Immature natural killer cell (primary cell): ENCODE data around the gene TGFBR3. TPM values are rescaled to one million over a fixed set of nuclear protein-coding genes. Genes with fewer than 3 reads are reported as not detected.

Experiments used
- DNase-seq, 3 donors: peaks; one replicate each; pipeline ENCODE4 v3.0.0; 2022; ENCODE audit warnings: mixed read lengths in 1 of 3
- H3K27ac Mint-ChIP-seq, 6 donors: one replicate each; pipeline ENCODE4 v1.8.0; 2020; ENCODE audit warnings: mixed read lengths in 6 of 6, mild to moderate bottlenecking in 5 of 6, inconsistent platforms in 4 of 6, moderate library complexity in 3 of 6
- H3K27me3 Mint-ChIP-seq, 3 donors: one replicate each; pipeline ENCODE4 v1.8.0; 2020 to 2021; ENCODE audit warnings: low read depth in 3 of 3, mild to moderate bottlenecking in 3 of 3, mixed read lengths in 3 of 3, moderate library complexity in 3 of 3, inconsistent platforms in 1 of 3
- H3K36me3 Mint-ChIP-seq, 3 donors: one replicate each; pipeline ENCODE4 v1.8.0; 2020; ENCODE audit warnings: mixed read lengths in 3 of 3, inconsistent platforms in 2 of 3, mild to moderate bottlenecking in 2 of 3
- H3K4me1 Mint-ChIP-seq, 2 donors: one replicate each; pipeline ENCODE4 v1.8.0; 2020; ENCODE audit warnings: inconsistent platforms in 2 of 2, mild to moderate bottlenecking in 2 of 2, mixed read lengths in 2 of 2, moderate library complexity in 1 of 2
- H3K4me3 Mint-ChIP-seq, 5 donors: one replicate each; pipeline ENCODE4 v1.8.0; 2020; ENCODE audit warnings: mild to moderate bottlenecking in 5 of 5, mixed read lengths in 5 of 5, inconsistent platforms in 3 of 5, moderate library complexity in 3 of 5
- H3K9me3 Mint-ChIP-seq, 6 donors: one replicate each; pipeline ENCODE4 v1.8.0; 2020; ENCODE audit warnings: mild to moderate bottlenecking in 6 of 6, mixed read lengths in 6 of 6, inconsistent platforms in 4 of 6, moderate library complexity in 3 of 6
- polyA plus RNA-seq, 3 donors: library from polyadenylated mRNA; unstranded; fragments of 300-500 nt; fragmentation: Illumina TruSeq; gene quantifications; one replicate each; pipeline ENCODE4 v1.2.3, GENCODE V29; 2021

TGFBR3 gene
- polyA plus RNA-seq, 3 donors from 2014 or later = 141 to 245 (median 183) TPM

DNA sequence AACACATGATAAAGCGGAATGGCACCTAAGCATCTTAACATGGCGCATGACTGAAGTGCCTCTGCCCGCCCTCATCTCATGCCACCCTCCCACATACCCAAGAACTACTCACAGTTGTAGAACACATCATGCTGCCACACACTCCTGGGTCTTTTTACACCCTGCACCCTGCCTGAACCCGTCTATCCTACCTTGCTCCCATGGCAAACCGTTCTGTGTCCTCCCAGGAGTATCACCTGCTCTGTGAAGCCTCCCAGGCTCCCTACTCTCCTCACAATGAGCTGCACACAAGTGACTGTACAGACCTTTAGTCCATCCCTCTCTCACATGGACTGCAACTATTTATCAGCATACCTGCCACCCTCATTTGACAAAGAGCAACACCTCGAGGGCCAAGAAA, 144.0 kb downstream of the TGFBR3 start:
- Mint-ChIP-seq H3K4me3 (peak overlapping the region in 1 of 5 donors; percentile 44), H3K27me3 (peaks cover 2 to 55% (median 41%) of the 10 kb centered on the region in 3 donors), H3K4me1 (peaks cover 85 to 92% of the 10 kb centered on the region in 2 donors), H3K36me3 (peaks cover 45 to 76% (median 53%) of the 10 kb centered on the region in 3 donors), H3K9me3 (no peaks in the 10 kb centered on the region), H3K27ac (peak overlapping the region; percentile 12 to 94 (median 82))
- no peak for DNase-seq

DNA sequence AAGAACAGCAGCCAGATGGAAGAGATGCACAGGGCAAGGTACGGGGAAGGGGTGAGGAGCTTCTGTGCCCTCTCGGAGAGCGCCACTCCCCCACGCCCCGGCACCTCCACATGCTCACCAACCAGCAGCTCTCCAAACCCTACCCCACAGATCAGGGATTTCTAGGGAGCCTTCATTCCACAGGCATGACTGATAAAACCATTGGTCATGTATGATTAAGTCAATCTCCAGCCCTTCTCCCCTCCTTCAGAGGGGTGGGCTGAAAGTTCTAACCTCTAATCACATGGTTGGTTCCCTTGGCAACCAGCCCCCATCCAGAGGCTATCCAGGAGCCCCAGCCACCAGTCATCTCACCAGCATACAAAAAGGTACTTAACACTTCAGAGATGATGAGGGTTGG, 144.7 kb downstream of the TGFBR3 start:
- peaks cover 39 to 73% (median 49%) of the 10 kb centered on the region in 3 donors for H3K36me3 Mint-ChIP-seq

DNA sequence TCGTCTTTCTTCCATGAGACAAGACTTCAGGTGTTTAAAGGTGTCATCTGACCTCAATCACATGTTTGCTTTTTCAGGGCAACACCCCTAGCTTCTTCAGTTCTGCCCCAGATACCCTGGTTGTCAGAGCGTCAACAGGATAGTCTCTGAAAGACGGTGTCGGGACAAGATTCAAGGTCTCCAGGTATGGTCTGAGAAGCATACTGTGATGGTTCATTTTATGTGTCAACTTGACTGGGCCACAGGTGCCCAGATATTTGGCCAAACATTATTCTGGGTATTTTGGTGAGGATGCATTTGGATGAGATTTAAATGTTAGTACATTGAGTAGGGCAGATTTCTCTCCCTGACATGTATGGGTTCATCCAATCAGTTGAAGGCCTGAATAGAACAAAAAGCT, 148.3 kb downstream of the TGFBR3 start:
- peaks cover 82 to 90% of the 10 kb centered on the region in 2 donors for H3K4me1 Mint-ChIP-seq
- peaks cover 36 to 72% (median 40%) of the 10 kb centered on the region in 3 donors for H3K36me3 Mint-ChIP-seq
- H3K9me3 Mint-ChIP-seq = no peaks in the 10 kb centered on the region
- H3K27ac Mint-ChIP-seq = peak overlapping the region; percentile 47 to 88 (median 70)
- peaks cover 2 to 64% (median 47%) of the 10 kb centered on the region in 3 donors for H3K27me3 Mint-ChIP-seq
- DNase-seq = no peak
- no peak overlapping the region for H3K4me3 Mint-ChIP-seq

More for the DNA sequence above, 144.7 kb downstream of the TGFBR3 start:
- DNase-seq = no peak
- peaks cover 85 to 92% of the 10 kb centered on the region in 2 donors for H3K4me1 Mint-ChIP-seq
- H3K27me3 Mint-ChIP-seq = peaks cover 2 to 55% (median 44%) of the 10 kb centered on the region in 3 donors
- H3K4me3 Mint-ChIP-seq = peak overlapping the region in 1 of 5 donors; percentile 18
- no peaks in the 10 kb centered on the region for H3K9me3 Mint-ChIP-seq
- H3K27ac Mint-ChIP-seq = peak overlapping the region; percentile 68 to 94 (median 73)

DNA sequence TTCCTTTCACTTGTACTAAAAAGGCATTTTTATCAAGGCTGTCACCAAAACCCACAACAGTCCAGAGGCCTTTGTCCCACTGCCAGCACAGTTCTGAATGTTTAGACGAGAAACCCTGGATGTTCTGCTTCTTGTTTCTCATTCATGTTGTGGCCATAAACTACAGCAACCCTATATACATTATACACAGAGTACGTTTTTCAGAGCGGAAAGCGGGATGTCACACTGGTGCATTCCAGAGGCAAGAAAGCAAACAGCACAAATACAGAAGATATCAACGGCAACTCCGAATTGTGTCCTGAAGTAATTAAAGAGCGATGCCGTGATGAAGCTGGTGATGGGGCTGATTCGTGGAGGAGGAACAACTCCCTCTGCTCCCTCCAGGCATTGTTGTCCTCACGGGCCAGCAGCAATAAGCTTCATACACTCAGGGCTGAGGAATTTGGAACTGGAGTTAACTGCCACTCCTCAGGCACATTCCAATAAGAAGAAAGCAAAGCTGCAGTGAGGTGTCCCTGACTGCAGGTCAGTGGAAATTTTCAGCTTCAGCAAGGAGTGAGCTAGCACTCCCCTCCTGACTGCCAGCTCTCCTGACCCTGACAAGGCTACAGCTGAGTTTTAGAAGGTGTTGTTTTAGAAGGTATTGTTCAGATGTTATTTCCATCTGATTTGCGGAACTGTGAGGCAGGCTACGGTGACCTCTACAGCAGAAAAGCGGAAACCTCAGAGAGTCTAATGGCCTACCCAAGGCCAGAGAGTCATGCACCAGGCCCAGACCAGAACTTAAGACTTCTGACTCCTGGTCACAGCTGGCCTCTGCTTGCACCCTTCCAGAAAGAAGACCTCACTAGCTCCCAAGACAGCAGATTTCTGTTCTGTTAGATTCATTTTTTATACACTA, 149.0 kb downstream of the TGFBR3 start:
- Mint-ChIP-seq H3K36me3 (peaks cover 29 to 72% (median 34%) of the 10 kb centered on the region in 3 donors), H3K9me3 (no peaks in the 10 kb centered on the region), H3K27ac (peak overlapping the region; percentile 62 to 88 (median 76)), H3K4me3 (peak overlapping the region in 1 of 5 donors; percentile 14), H3K4me1 (peaks cover 82 to 90% of the 10 kb centered on the region in 2 donors), H3K27me3 (peaks cover 2 to 68% (median 50%) of the 10 kb centered on the region in 3 donors)
- no peak for DNase-seq

DNA sequence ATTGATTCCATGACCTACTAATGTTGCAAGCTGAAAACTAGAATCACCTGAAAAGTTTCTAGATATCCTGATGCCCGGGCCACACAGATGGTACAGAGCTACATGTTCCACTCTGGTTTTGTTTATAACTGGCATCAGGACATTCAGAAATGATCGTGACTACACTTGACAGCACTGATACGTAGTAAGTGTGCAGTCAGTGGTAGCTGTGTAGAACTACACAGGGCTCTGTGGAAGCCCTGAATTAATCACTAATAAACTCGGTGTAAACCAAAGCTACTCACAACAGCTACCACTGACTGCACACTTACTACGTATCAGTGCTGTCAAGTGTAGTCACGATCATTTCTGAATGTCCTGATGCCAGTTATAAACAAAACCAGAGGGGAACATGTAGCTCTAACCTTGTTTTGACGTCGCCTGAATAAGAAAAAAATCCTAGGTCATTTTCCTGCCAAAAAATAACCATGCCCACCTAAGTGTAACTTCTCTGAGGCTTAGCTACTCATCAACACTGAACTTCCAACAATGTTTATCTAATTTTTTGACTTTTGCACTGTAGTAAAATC, 149.7 kb downstream of the TGFBR3 start:
- no peak for DNase-seq
- Mint-ChIP-seq H3K27ac (peak overlapping the region in 5 of 6 donors; percentile 62 to 88 (median 78)), H3K4me1 (peaks cover 82 to 90% of the 10 kb centered on the region in 2 donors), H3K27me3 (peaks cover 4 to 67% (median 48%) of the 10 kb centered on the region in 3 donors), H3K36me3 (peaks cover 24 to 70% (median 33%) of the 10 kb centered on the region in 3 donors), H3K4me3 (peak overlapping the region in 1 of 5 donors; percentile 14), H3K9me3 (no peaks in the 10 kb centered on the region)

DNA sequence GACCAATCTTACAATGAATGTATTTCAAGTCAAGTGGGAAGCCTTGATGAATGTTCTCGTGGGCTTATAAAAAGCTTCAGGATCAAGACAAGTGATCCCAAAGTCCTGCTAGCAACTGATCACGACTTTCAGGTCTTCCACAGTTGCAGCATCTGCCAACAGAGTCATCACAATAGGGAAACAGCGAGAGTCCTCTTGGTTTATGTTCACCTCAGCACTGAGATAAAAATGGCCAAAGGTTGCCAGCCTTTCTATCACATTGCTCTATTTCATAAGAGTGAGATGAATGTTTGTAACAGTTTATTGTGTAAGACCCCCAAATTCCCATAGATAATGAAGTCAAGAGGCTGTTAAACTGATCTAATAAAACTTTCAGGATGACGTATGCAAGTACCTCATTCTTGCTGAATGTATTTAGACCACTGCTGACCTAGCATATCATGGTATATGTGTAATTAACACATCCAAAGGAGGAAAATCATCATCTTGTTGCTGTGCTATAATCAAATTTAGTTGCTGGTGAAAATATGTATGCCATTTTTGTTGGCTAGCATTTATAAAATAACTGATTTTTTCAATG, 150.6 kb downstream of the TGFBR3 start:
- DNase-seq = no peak
- Mint-ChIP-seq H3K36me3 (peaks cover 24 to 72% (median 28%) of the 10 kb centered on the region in 3 donors), H3K4me1 (peaks cover 82 to 90% of the 10 kb centered on the region in 2 donors), H3K9me3 (no peaks in the 10 kb centered on the region), H3K27me3 (peaks cover 4 to 65% (median 52%) of the 10 kb centered on the region in 3 donors), H3K27ac (peak overlapping the region; percentile 20 to 96 (median 76)), H3K4me3 (peak overlapping the region in 1 of 5 donors; percentile 70)

DNA sequence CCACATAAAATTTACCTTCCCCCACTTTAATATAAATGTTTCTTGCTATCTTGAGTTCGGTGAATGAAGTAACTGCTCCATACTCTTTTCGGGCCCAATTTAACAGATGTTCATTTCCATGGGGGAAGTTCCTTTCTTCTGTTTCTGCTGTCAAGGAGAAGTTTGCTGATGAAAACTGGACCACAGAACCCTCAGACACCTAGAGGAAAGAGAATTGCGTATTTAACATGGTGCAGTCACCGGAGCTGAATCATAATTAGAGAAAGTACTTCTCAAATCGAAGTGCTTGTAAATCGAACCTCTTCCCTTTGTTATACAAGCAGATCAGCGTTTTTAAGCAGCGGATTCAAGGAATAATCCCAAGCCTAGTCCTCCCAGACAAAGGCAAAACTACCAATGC, 151.2 kb downstream of the TGFBR3 start:
- H3K4me1 Mint-ChIP-seq = peaks cover 86 to 93% of the 10 kb centered on the region in 2 donors
- H3K36me3 Mint-ChIP-seq = peaks cover 26 to 78% (median 30%) of the 10 kb centered on the region in 3 donors
- peak overlapping the region; percentile 72 to 96 (median 78) for H3K27ac Mint-ChIP-seq
- H3K27me3 Mint-ChIP-seq = peaks cover 4 to 69% (median 58%) of the 10 kb centered on the region in 3 donors
- peak overlapping the region in 1 of 5 donors; percentile 70 for H3K4me3 Mint-ChIP-seq
- DNase-seq = peak in 1 of 3 donors; percentile 36
- H3K9me3 Mint-ChIP-seq = no peaks in the 10 kb centered on the region

DNA sequence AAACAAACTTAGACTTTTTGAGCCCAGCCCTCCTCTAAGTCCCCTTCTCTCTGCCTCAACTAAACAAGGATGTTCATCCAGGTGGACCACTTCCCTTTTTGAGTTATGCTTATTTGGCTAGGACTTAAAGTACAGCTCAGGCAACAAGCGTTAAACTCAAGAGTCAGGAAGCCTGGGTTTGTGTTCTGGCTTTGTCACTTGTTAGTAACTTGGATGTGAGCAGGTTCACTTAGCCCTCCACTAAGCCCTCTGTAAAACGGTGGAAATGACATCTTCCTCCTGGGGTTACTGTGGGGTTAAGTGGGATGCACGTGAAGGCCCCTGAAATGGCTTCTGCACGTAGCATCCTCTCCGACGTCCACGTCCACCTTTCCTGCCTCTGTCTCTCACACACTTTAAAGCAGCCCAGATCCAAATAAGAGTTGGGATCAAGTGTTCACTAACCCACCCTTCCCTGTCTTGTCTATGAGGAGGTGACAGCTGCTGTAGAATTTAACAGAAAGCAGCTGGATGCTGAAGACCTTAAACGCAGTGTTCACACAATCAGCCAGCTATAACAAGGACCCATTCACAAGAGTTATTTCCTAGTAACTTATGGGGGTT, 152.7 kb downstream of the TGFBR3 start:
- peaks cover 26 to 77% (median 33%) of the 10 kb centered on the region in 3 donors for H3K36me3 Mint-ChIP-seq
- peaks cover 8 to 66% (median 62%) of the 10 kb centered on the region in 3 donors for H3K27me3 Mint-ChIP-seq
- peak overlapping the region in 2 of 5 donors; percentile 21 to 67 for H3K4me3 Mint-ChIP-seq
- no peaks in the 10 kb centered on the region for H3K9me3 Mint-ChIP-seq
- H3K27ac Mint-ChIP-seq = peak overlapping the region; percentile 84 to 91 (median 89)
- DNase-seq = no peak
- H3K4me1 Mint-ChIP-seq = peaks cover 88 to 95% of the 10 kb centered on the region in 2 donors

DNA sequence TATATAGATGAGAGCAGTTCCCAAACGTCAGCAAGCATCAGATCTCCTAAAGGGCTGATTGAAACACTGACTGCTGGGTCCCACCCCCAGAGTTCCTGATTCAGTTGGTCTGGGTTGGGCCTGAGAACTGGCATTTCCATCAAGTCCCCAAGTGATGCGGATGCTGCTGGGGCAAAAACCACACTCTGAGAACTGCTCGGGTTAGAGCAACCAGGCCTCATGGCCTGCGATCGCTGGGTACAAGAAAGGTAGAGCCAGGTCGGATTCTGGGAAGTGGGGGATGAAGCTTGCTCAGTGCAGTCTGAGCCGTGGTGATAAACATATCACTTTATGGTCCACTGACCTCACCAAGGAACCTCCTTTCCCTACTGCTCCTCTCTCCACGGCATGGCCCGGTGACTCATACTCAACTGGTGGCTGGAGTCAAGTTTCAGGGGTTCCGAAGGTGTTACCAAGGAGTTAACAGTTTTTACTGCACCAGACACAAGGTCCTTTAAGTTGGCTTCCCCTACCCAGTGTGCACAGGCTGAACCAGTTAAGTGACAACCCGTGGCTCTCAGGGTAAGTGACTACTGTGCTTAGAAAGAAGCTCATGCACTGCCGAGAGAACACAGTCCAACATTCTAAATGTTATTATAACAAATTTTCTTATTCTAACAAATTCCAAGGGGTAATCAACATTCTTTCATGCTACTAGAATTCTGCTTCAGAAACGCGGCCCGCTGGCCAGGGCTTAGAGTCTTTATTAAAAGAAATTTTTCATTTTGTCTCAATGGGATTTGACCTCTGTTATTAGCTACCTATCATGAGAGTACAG, 153.5 kb downstream of the TGFBR3 start:
- Mint-ChIP-seq H3K4me3 (peak overlapping the region; percentile 18 to 72 (median 51)), H3K27me3 (peaks cover 8 to 67% (median 67%) of the 10 kb centered on the region in 3 donors), H3K9me3 (no peaks in the 10 kb centered on the region), H3K36me3 (peaks cover 25 to 78% (median 37%) of the 10 kb centered on the region in 3 donors), H3K4me1 (peaks cover 91 to 95% of the 10 kb centered on the region in 2 donors), H3K27ac (peak overlapping the region; percentile 84 to 91 (median 89))
- peak in 1 of 3 donors; percentile 64 for DNase-seq

DNA sequence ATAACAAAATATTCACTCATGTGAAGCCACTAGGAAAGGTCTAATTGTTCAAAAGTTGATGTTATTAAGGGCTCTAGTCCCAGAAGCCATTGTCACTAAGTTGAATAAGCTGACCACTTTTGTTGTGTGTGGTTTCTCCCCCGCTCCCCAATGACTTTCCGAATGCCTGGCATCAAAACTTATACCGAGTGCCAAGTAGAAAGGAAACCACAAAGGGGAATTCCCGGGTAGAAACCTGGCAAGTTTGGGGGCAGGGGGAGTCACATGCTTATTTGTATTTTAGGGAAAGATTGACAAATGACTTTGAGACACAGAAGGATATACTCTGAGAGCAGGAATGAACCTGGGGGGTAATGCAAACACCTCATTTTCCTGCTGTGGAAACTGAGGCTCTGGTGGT, 154.1 kb downstream of the TGFBR3 start:
- peak; percentile 33 to 40 (median 38) for DNase-seq
- Mint-ChIP-seq H3K36me3 (peaks cover 31 to 77% (median 43%) of the 10 kb centered on the region in 3 donors), H3K27ac (peak overlapping the region; percentile 84 to 91 (median 89))

DNA sequence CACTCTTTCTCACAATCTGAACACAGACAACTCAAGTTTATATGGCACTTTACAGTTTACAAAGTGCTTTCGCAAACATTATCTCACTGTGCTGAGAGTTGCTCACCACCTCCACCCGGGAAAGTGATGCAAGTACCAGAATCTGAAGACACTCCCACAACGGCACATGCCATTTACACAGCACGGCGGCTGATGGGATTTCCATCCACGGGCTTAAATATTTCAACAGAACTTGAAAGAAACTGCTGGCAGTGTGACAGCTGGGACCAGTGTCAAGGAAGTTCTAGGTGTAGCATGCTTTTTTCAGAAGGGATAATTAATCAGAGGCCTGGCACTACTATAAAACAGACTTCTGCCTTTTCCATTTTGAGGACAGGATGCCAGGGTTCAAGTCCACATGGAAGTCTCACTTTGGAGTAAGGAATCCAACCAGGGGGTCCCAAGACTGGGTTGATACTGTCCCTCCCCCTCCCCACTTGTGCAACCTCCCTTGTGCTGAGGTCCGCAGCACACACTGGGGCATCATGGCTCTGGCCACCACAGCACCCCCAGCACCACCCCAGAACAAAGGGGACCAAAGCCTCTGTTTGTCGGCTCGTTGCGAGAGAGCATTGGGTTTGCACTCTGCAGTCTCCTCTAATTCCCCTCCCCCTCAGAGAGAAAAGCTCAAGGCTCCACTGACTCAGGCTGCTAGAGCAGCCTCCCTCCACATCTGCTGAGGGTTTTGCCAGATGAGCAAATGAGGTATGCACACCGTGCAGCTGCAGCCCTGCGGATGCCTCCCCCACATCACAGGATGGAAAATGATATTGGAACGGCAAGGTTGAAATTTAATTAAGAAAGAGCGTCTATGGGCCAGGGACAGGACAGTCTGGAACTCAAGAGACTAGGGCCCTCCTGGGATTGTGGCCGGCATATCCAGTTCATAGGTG, 154.9 kb downstream of the TGFBR3 start:
- Mint-ChIP-seq H3K9me3 (no peaks in the 10 kb centered on the region), H3K27ac (peak overlapping the region; percentile 84 to 91 (median 89)), H3K36me3 (peaks cover 37 to 81% (median 44%) of the 10 kb centered on the region in 3 donors), H3K27me3 (peaks cover 6 to 66% (median 65%) of the 10 kb centered on the region in 3 donors), H3K4me3 (peak overlapping the region; percentile 65 to 72 (median 69)), H3K4me1 (peaks cover 89 to 96% of the 10 kb centered on the region in 2 donors)
- DNase-seq = peak in 1 of 3 donors; percentile 50

More for the DNA sequence above, 154.1 kb downstream of the TGFBR3 start:
- Mint-ChIP-seq H3K9me3 (no peaks in the 10 kb centered on the region), H3K4me1 (peaks cover 90 to 94% of the 10 kb centered on the region in 2 donors), H3K27me3 (peaks cover 6 to 65% (median 65%) of the 10 kb centered on the region in 3 donors), H3K4me3 (peak overlapping the region; percentile 18 to 72 (median 65))
